Dermis microvascular lymphatic vessel endothelial cell (primary cell): ENCODE results near the gene WDR27. TPM values are rescaled to one million over a fixed set of nuclear protein-coding genes. Genes with fewer than 3 reads are reported as not detected.

Experiments
- DNase-seq, 2 donors: peaks; one replicate each; pipeline versions ENCODE4 v3.0.0 to v3.0.0-alpha.2; 2010; ENCODE audit warnings: low read depth in 2 of 2
- total RNA-seq: library from RNA; depleted of rRNA; stranded (reverse); fragments of >200 nt; gene quantifications from 2 replicates; pipeline ENCODE4 v1.2.1, GENCODE V29; 2014

WDR27 gene
- total RNA-seq, 1 donor from 2014 or later: 12.5 TPM

GRCh38 chr6:169409742-169410312 lies 292.0 kb downstream of the WDR27 start:
- DNase-seq: no peak

GRCh38 chr6:169407325-169407724 lies 294.5 kb downstream of the WDR27 start:
- no peak for DNase-seq

Other genes starting within 250 kb of the WDR27 start
- 18.9 and 24.4 TPM in 2 replicates for gene C6orf120, start 97 bp upstream of the WDR27 start, total RNA-seq
- gene PHF10, start 22.5 kb upstream of the WDR27 start, total RNA-seq: 17.5 and 23.8 TPM in 2 replicates
- gene DYNLT2, start 49.5 kb upstream of the WDR27 start, total RNA-seq: 0.51 and 0.76 TPM in 2 replicates
- 14.0 and 16.1 TPM in 2 replicates for gene ERMARD, start 49.6 kb upstream of the WDR27 start, total RNA-seq